Vagina (tissue), 2 donors: ENCODE data around the gene TMEM186.

Experiments
- CTCF ChIP-seq, 3 experiments: fragments of 450-650 bp in 2 of 3; fragments of 200-600 bp in 1 of 3; sonication (generic) in 1 of 3; IDR thresholded peaks; one replicate each; pipeline ENCODE4 v1.5.1; 2017 to 2019; ENCODE audit warnings: antibody characterized with exemption in 3 of 3, mild to moderate bottlenecking in 2 of 3, moderate library complexity in 2 of 3
- POLR2A ChIP-seq, 2 donors: fragments of 450-650 bp; IDR thresholded peaks; one replicate each; pipeline ENCODE4 v1.6.1; 2017; ENCODE audit warnings: antibody characterized with exemption in 2 of 2, mild to moderate bottlenecking in 2 of 2, moderate library complexity in 2 of 2
- POLR2AphosphoS5 ChIP-seq, 2 donors: sonication (generic); formaldehyde crosslinking; IDR thresholded peaks; one replicate each; pipeline ENCODE4 v1.9.0; 2017; ENCODE audit warnings: antibody characterized with exemption in 2 of 2, mild to moderate bottlenecking in 2 of 2, low read depth in 1 of 2; ENCODE audit not compliant: insufficient read depth in 1 of 2

DNA sequence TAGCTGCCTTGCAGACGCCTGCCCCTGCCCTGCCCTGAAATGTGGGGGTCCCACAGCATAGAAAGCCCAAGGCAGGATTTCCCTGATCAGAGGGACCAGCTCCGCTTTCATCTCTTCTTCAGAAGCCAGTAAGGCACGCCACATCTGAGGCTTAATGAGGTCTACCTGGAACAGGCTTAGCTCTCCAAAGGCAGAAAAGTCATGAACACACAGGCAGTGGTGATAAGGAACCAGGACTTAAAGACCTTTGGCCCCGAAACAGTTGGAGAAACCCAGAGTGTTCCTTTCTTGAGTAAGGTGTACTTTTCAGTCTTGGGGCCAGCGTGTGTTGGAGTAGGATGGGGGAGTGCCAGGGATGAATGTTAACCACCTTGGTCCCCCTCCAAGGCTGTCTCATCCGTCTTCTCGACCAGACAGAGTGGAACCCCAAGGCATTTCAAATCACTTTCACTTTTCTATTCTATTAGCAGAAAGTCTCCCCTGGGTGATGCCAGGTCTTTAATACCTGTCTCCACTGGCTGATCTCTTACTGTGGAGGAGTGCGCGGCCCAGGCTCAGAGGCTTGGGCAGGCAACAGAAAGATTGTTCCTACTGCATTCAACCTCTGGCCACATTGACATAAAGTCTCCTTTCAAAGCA is 43.9 kb downstream of the TMEM186 start:
- no peak for TF ChIP-seq POLR2A (IDR thresholded peaks at IDR 0.05)
- no peak for TF ChIP-seq POLR2AphosphoS5 (IDR thresholded peaks at IDR 0.05; ENCODE audit: insufficient read depth in 1 of 2, low read depth in 1 of 2)
- no peak for TF ChIP-seq CTCF (IDR thresholded peaks at IDR 0.05)
